Type B pancreatic cell (in vitro differentiated cells): ENCODE results near the gene MEGF11. TPM values are rescaled to one million over a fixed set of nuclear protein-coding genes. Genes with fewer than 3 reads are reported as not detected.

Experiments
- DNase-seq: peaks from one replicate; pipeline ENCODE4 v3.0.0; 2021; ENCODE audit warnings: mixed read lengths; ENCODE audit not compliant: unreplicated experiment; ENCODE audit errors: extremely low spot score
- H3K27ac Mint-ChIP-seq: 2 replicates; pipeline ENCODE4 v1.8.0; 2021; ENCODE audit warnings: mild to moderate bottlenecking, mixed read lengths
- H3K27me3 Mint-ChIP-seq: 2 replicates; pipeline ENCODE4 v1.8.0; 2021; ENCODE audit warnings: mixed read lengths
- H3K36me3 Mint-ChIP-seq: 2 replicates; pipeline ENCODE4 v1.8.0; 2021; ENCODE audit warnings: mixed read lengths
- H3K4me1 Mint-ChIP-seq: one replicate; pipeline ENCODE4 v1.8.0; 2021; ENCODE audit warnings: mixed read lengths; ENCODE audit not compliant: unreplicated experiment
- H3K4me3 Mint-ChIP-seq: 2 replicates; pipeline ENCODE4 v1.8.0; 2021; ENCODE audit warnings: mild to moderate bottlenecking, mixed read lengths
- H3K9me3 Mint-ChIP-seq: 2 replicates; pipeline ENCODE4 v1.8.0; 2021; ENCODE audit warnings: mixed read lengths
- total RNA-seq: library from RNA; stranded (reverse); gene quantifications from 2 replicates; pipeline ENCODE4 v1.2.1, GENCODE V29; 2021; ENCODE audit warnings: low replicate concordance
- TF ChIP-seq, protein P1 (sequence below): fragments of 200-600 bp; sonication (generic); conservative IDR thresholded peaks from 2 replicates; pipeline ENCODE4 v1.5.0; 2021; ENCODE audit warnings: antibody characterized with exemption, mild to moderate bottlenecking

MEGF11 gene
- total RNA-seq, 1 donor from 2014 or later = 3.3 TPM

DNA sequence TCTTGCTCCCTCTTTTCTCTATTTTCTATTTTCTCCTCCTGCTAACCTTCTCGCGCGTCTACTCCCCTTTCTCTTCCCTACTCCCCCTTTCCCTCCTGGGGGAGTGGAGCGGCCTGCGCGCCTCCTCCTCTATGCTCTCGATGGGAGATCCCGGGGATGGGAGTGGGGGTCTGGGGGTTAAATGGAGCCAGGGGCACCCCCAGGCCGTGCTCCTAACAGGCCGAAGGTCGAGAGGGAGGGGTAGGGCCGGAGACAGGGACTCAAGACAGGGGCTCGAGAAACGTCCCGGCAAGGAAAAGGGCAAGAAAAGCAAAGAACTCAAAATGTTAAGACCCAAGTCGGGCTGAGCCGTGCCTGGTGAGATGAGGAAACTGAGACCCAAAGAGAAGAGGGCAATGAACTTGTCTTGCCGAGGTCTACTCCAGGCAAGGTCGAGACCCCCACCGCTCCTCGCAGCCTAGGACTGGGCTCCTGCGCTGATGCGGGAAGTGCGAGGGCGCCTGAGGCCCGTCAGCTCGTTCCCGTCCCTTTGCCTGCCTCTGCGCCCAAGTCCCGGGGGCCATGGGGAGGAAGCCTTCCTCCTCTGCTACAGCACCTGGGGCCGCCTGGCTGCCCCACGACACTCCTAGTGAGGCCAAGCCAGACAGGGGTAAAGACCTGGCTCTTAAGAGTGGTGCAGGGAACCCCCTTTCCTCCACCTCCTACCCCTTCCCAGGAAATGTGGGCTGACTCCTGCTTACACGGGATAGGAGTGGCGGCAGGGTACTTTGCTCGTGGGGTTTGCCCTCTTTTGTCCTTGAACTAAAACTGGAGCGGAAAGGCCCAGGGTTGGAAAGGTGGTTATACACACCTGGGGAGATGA is 770 bp upstream of the MEGF11 start:
- Mint-ChIP-seq H3K9me3 (no peaks in the 10 kb centered on the region), H3K27ac (no peak overlapping the region), H3K4me1 (peaks cover 5% of the 10 kb centered on the region), H3K4me3 (peak overlapping the region; percentile 88), H3K27me3 (peaks cover 86% of the 10 kb centered on the region), H3K36me3 (no peaks in the 10 kb centered on the region)
- TF ChIP-seq, protein P1, sequence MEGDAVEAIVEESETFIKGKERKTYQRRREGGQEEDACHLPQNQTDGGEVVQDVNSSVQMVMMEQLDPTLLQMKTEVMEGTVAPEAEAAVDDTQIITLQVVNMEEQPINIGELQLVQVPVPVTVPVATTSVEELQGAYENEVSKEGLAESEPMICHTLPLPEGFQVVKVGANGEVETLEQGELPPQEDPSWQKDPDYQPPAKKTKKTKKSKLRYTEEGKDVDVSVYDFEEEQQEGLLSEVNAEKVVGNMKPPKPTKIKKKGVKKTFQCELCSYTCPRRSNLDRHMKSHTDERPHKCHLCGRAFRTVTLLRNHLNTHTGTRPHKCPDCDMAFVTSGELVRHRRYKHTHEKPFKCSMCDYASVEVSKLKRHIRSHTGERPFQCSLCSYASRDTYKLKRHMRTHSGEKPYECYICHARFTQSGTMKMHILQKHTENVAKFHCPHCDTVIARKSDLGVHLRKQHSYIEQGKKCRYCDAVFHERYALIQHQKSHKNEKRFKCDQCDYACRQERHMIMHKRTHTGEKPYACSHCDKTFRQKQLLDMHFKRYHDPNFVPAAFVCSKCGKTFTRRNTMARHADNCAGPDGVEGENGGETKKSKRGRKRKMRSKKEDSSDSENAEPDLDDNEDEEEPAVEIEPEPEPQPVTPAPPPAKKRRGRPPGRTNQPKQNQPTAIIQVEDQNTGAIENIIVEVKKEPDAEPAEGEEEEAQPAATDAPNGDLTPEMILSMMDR = no peak
- no peak for DNase-seq

DNA sequence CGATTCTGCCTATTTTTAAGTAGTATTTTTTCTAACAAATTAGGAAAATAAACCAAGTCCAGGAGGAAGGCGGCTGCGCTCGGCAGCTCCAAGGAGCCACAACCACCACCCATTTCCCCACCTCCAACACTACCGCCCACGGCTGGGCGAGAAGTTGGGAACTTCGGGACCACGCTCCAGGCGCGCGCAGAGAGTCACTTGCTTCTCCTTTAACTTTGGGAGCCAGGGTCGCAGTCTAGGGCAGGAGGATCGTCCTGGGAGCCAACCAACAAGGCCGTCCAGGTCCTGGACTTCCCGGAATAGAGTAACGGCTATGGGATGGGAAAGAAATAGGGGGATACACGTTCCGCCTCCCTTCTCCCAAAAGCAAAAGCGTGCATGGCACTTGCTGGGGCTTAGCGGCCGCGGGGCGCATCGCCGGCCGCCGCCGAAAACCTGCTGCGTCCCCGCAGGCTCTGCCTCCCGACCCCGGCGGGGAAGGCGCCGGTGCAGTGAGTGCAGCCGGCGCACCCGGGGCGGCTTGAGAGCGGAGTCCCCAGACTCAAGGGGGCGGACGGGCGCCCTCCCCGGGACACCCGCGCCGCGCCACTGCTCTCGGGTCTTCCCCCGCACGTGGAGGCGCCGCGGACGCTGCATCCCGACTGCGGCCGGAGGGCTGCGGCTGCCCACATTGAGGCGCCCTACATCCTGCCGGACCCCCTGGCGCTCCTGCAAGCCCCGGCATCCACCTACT is 699 bp downstream of the MEGF11 start:
- H3K4me3 Mint-ChIP-seq = peak overlapping the region; percentile 85
- TF ChIP-seq, protein P1 = peak; percentile 12
- H3K36me3 Mint-ChIP-seq = no peaks in the 10 kb centered on the region
- no peak for DNase-seq
- H3K27me3 Mint-ChIP-seq = peaks cover 90% of the 10 kb centered on the region
- H3K4me1 Mint-ChIP-seq = peaks cover 5% of the 10 kb centered on the region
- H3K9me3 Mint-ChIP-seq = no peaks in the 10 kb centered on the region
- H3K27ac Mint-ChIP-seq = no peak overlapping the region

DNA sequence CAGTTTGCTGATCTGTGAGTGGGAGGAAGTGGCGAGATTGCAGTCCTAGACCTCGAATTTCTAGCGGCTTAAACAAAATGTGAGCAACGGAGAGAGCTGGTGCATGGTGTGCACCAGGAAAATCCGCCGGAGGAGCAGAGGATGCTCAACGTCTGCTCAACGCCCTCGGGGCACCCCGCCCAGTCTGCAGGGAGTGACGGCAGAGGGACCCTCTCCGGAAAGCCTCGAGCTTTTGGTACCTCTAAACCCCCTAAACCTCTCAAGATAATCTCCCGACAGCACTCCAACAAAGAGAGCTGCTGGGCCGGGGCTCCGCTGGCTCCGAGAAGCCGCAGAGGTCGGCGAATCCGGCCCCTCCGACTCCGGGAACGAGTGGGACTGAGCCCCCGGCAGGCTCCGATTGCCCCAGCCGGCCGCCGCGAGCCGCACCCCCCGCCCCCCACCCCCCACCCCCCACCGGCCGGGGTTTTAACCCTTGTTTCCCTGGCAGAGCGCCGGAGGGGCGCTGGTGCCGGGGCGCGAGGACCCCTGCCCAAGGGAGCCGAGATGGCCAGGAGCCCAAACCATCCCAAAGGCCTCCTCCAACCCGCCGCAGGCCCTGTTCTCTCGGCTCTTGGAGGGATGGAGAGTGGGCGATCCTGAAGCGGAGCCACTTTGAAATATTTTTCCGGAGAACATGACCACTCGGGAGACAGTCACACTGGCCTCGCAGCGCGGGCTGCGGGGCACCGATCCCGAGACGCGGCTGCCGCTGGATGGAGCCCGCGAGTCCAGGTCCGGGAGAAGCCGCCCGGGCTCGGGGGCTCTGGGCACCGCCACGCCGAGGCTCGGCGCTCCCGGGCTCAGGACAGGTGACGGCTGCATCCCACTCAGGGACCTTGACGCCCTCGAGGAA is 1.5 kb downstream of the MEGF11 start:
- H3K9me3 Mint-ChIP-seq = no peaks in the 10 kb centered on the region
- no peaks in the 10 kb centered on the region for H3K36me3 Mint-ChIP-seq
- peak; percentile 80 for DNase-seq
- peak overlapping the region; percentile 85 for H3K4me3 Mint-ChIP-seq
- H3K4me1 Mint-ChIP-seq = peaks cover 5% of the 10 kb centered on the region
- no peak overlapping the region for H3K27ac Mint-ChIP-seq
- TF ChIP-seq, protein P1 = peak; percentile 80
- H3K27me3 Mint-ChIP-seq = peaks cover 87% of the 10 kb centered on the region

DNA sequence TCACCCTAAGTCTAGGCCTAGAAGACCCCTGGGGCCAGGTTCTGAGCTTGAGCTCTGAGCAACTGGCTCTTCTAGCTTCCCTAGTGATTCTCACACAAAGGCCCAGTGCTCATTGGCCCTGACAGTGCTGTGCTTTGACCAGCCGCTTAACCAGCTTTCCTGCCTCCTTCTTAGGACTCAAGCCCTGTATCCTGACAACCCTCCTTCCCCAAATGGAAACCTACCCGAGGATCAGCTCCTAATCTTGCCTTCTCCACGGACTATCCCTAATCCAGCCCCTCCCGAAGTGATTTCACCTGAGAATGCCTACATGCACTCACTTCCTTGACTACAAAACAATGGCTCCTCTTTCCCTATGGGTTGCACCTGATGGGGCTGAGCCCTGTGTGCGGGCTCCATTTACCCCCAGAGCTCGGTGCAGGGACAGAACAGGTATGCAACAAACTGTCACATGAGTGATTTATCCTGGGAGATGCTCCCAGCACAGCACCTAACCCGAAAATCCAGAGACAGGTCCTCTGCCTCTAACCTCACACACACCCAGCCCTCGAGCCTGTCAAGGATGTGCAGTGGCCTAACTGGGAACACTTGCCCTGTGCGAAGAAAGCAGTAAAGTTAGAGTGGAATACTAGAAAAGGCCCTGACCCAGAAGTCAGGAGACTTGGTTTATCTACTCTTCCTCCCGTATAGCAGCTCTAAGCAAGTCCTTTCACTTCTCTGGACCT is 2.3 kb downstream of the MEGF11 start:
- Mint-ChIP-seq H3K27ac (no peak overlapping the region), H3K27me3 (peaks cover 83% of the 10 kb centered on the region), H3K4me3 (peak overlapping the region; percentile 62), H3K9me3 (no peaks in the 10 kb centered on the region), H3K4me1 (peaks cover 5% of the 10 kb centered on the region), H3K36me3 (no peaks in the 10 kb centered on the region)
- DNase-seq = no peak
- TF ChIP-seq, protein P1 = no peak
